ENCODE measurements around the gene MBNL1.
"Not testable (repeated sequence)": the region's sequence is repeated elsewhere in the genome, so short reads cannot be mapped to it uniquely, and the experiment has no call there.

The MBNL1 gene

DNA sequence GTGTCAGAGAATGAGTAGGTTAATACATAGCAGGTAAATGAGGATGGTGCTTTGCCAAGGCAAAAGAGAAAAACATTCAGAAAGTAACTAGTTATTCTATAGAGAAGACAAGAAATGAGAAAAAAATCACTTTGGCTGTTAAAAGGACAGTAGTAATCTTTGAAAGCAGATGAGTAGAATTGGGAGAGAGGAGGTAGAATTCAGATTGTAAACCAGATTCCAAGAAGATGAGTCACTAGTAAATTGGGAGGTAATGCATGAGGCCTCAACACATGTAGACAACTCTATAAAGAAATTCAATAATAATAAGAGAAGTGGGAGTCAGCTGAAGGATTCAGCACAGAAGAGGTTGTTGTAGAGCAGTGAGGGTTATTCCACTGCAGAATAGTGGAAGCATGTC, 81.4 kb downstream of the MBNL1 start:
- no peak for DNase-seq (ENCODE audit: low spot score)

DNA sequence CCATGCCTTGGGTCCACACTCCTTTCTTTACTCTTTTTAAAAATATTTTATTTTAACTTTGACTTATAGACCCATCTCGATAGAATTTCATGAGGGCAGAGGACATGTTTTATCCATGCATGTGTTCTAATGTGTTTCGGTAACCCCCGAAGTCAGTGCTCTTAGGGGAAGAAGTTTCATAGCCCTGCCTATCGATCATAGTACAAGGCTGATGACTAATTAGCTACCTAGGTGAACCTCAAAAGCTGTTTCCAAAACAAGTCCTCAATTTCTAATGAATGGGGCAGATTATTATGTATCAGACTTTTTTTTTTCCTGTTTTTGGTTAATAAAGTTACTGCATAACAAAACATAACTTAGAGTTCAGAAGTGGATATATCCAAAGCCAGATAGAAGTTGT, 82.0 kb downstream of the MBNL1 start:
- DNase-seq (ENCODE audit: low spot score): no peak

DNA sequence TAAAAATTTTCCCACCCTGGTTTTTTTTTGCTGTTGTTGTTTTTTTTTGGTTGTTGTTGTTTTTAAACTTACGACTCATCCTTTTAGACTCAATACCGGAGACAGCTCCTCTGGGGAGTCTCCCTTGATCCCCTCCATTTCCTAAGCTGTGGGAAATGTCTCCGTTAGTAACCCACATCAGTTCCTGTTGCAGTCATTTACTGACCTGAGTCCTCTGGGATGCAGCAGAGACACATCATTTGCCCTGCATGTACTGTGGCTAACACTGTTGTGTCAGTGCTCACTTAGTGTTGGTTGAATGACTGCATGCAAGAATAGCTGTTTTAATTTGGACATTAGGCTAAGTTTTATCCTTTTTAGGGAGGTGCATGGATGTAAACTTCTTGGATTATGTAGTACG, 83.8 kb downstream of the MBNL1 start:
- no peak for DNase-seq (ENCODE audit: low spot score)

DNA sequence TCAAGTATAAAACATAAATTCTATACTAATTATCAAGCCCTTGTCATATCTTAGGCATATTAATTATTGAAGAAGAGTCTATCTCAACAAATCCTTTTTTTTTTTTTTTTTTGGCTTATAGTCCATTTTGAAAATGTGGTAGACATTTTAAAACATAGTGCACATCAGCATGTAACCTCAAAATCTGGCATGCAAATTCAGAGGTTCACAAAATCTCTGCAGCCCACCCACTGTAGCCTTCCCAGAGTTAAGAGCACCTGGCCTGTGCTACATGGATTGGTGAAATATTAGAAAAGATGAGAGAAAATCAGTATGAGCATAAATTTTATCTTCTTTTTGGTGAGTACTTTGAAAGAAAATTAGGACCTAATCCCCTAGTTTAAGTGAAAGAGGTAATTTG, 84.8 kb downstream of the MBNL1 start:
- DNase-seq (ENCODE audit: low spot score): no peak

DNA sequence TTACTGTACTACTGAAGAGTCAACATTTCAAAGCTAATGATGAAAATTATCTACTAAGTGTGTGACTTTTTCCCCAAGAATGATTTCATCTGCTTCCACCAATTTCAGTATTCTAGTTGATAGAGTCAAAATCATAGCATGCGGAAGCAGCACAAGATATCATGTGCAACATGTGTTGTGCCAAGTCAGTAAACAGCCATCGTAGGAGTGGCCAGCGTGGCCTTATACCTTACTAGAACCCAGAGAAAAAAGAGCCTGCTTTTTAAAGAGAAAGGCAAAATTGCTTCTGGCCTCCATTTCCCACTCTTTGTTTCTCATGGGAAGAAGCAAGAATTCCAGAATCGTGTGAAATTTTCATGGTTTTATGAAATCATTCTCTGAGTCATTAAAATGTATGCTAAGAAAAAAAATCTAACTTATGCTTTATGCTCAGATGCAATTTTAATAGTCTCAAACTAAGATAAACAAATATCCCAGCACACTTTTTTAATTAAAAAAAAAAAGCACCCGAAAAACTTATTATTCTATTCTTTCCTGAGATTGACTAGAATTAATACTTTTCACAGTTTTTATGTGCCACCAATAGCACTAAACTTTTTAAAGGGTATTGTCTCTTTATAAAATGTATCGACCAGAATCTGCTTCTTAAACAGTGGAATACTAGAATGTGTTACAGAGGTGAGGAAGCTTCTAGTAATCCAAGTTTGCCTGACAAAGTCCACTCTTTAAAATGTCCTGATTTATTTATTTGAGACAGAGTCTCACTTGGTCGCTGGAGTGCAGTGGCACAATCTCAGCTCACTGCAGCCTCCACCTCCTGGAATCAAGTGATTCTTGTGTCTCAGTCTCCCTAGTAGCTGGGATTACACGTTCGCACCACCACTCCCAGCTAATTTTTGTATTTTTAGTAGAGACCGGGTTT, 87.3 kb downstream of the MBNL1 start:
- no peak for DNase-seq (ENCODE audit: low spot score)

DNA sequence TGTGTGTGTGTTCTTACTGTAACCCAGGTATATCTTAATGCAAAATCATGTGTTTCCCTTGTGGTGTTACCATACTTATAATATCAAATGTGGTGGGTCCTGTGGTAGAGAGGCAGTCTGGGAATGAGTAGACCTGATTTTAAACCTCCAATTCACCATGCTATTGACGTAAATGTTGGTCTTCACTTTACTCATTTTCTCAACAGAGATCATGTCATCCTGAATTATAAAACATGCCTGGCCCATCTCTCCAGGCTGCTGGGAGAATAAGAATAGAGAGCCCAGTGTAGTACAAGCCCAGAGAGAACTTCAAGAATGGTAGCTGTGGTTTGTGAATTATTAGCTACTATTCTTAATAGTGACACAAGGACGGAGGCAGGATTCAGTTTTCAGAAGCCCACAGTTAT, 88.1 kb downstream of the MBNL1 start:
- DNase-seq (ENCODE audit: low spot score): no peak

DNA sequence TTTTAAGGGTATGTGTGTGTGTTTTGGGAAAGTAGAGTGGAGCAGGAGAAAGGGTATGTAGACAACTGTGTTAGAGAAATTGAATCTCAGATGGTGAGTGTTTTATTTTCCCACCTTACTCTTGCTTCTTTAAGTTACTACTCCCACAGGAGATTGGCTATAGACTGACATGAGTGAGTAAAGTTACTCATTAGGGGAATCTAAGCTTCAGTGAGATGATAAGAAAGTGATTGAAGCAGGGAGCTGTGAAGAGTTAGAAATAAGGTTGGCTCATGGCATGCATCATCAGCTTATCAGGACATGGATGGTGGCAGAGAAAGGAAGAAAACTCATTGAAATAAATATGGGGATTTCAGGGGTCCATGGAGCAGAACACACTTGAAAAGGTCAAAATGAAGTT, 88.9 kb downstream of the MBNL1 start:
- DNase-seq (ENCODE audit: low spot score): no peak

DNA sequence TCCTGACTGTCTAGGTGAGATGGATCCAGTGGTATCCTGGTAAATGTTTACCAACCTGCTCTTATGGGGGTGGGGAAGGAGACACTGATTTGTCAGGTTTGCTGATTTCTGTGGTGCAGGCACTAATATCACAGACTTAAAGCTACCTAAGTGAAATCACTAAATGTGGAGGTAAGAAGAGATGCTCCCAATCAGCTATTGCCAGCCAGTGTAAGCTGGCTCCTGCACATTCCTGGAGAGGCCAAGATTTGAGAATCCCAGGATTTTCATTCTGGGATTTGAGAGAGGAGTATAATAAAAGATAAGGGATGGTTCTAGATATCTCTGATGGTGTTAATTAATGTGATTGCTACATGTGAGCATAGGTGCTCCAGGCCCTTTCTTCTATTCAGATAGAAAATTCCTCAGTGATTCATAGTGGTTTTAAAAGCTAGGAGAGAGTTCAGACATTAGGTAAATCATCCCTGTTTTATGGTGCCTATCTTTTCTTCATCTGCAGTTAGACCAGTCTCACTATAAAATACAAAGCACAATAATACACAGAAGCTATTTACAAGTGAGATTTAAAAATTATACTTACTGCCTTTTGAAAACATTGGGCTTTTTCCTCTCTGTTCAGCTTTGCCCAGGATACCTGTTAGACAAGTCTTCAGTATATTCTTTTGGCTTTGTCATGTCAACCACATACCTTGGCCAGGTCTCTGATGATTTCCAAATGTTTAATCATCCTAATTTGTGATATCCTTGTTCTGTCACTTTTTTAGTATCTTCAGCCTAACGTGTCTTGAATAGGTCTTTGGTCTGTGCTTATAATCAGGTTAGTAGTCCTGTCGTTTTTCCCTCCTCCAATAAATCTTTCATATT, 90.9 kb downstream of the MBNL1 start:
- no peak for DNase-seq (ENCODE audit: low spot score)

DNA sequence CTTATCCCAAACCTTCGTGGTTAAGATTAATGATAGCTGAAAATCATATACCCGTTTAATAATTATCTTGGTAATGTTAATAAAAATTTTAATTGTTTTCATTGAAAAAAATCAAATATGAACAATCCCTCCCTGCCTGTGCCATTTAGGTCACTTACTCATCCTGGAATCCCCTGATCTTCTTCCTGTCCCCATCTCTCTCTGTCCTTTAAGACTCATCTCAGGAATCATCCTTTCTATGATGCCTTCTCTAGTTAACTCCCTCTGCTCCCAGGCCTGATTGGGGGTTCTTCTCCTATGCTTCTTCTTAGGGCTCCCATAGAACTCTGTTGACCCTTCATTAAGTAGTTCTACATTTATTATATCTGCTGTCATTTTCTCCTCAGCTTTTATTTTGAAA, 91.6 kb downstream of the MBNL1 start:
- no peak for DNase-seq (ENCODE audit: low spot score)

DNA sequence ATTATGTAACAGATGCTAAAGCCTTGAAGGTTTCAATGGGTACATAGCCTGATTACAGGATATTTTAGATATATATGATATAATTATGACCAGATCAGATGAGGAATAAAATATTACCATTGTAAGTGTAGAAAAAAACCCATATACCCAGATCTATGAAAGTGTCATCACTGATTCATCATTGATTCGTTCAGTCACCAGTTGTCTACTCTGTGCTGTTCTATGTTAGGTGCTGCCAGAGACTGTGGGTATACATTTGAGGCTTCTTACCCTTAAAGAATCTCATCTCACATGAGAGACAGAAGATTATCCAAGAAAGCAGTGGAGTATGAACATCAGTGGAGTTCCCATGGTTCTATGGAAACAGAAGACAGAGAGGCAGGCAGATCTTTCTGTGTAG, 92.2 kb downstream of the MBNL1 start:
- DNase-seq (ENCODE audit: low spot score): no peak

DNA sequence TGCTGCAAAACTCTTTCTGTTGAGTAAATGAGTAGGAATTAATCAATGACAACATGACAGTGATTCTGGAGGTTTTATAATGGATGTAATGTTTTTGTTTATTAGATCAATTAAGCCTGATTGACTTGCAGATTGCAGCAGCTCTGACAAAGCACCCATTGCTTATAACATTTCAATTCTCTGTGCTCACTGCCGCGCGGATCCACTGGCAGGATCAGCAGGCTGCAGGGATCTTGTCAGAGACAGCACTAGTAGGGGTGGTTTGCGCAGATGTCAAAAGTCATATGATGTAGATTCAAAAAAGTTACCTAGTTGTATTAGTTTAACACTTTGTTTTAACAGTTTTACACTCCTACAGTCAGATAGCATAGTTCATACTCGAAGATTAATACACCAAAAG, 93.4 kb downstream of the MBNL1 start:
- DNase-seq (ENCODE audit: low spot score): no peak

DNA sequence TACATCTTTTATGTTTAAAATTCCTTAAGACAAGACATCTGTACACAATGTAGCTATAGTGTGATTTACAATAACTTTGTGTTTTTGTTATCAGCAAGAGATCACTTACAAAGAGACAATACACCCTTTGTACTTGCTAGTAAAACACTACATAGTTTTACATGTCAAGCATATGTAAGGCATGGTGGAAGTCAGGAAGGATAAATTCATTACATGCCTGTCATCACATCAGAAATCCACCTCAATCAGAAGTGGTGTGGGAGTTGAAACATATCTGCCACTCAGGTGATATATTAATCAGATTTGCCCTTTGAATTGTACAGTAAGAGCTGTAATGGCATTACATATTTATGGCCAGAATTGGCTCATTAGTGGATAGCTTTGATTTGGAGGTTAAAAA, 95.5 kb downstream of the MBNL1 start:
- DNase-seq (ENCODE audit: low spot score): no peak

DNA sequence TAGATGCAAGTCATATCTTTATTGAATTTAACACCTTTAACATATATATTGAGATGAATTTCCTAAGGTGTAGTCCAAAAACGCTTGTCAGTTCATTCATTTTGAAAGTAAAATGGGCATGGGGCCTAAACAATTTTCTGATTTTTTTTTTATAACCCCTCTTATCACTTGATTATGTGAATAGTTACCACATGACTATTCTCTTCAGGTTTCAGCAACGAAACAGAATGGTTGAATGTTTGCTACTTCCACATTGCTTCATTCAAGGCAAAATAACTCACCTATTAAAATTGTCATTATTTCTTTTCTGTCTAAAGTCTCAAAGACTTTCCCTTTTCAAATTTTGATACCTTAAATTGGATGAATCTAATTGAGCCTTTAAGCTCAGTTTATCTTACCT, 96.4 kb downstream of the MBNL1 start:
- DNase-seq (ENCODE audit: low spot score): no peak

DNA sequence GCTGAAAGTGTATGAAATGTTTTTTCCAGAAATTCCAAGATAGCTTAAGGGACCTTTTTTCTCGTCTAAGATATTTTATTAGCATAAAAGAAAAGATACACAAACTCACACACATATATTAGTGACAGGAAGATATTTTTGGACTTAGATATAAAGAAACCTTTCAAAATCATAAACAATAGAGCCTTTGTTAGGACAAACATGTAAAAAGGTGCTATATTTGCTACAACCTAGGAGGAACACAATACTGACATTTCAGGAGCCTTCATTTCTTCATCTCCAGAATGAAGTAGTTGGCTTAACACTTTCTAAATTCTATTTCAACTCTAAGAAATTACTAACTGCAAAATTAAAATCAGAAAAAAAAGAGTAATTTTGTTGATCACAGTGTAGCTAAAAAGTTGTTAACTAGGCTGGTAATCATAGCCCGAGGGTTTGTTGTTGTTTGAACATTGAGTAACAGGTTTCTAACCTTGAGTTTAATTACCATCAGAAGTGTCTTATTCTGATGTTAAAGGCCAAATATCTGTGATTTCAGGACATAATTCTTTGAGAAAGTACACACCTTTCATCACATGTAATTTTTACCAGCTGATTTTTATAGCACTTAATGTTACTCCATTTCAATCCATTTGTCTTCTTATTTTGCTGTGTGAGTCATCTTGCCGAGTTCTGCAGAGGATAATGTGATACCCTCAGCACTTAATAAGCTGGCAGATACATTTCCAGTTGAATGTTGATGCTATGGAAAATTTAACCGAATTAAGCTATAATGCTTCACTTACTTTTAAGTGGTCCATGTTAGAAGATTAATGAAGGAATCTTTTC, 97.3 kb downstream of the MBNL1 start:
- no peak for DNase-seq (ENCODE audit: low spot score)

DNA sequence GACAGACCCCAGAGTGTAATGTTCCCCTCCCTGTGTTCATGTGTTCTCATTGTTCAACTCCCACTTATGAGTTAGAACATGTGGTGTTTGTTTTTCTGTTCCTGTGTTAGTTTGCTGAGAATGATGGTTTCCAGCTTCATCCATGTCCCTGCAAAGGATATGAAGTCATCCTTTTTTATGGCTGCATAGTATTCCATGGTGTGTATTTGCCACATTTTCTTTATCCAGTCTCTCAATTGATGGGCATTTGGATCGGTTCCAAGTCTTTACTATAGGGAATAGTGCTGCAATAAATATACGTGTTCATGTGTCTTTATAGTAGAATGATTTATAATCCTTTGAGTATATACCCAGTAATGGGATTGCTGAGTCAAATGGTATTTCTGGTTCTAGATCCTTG, 98.5 kb downstream of the MBNL1 start:
- DNase-seq (ENCODE audit: low spot score): not testable (repeated sequence)

DNA sequence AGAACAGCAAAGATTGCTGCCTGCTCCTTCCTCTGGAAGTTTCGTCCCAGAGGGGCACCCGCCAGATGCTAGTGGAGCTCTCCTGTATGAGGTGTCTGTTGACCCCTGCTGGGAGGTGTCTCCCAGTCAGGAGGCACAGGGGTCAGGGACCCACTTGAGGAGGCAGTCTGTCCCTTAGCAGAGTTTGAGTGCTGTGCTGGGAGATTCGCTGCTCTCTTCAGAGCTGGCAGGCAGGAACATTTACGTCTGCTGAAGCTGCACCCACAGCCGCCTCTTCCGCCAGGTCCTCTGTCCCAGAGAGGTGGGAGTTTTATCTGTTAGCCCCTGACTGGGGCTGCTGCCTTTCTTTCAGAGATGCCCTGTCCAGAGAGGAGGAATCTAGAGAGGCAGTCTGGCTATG, 103.9 kb downstream of the MBNL1 start:
- DNase-seq (ENCODE audit: low spot score): not testable (repeated sequence)

DNA sequence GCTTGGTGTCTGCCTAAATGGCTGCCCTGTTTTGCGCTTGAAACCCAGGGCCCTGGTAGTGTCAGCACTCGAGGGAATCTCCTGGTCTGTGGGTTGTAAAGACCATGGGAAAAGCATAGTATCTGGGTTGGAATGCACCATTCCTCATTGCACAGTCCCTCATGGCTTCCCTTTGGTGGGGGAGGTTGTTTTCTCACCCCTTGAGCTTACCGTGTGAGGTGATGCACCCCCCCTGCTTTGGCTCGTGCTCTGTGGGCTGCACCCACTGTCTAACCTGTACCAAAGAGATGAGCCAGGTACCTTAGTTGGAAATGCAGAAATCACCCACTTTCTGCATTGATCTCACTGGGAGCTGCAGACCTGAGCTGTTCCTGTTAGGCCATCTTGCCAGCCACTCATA, 104.7 kb downstream of the MBNL1 start:
- DNase-seq (ENCODE audit: low spot score): no peak

DNA sequence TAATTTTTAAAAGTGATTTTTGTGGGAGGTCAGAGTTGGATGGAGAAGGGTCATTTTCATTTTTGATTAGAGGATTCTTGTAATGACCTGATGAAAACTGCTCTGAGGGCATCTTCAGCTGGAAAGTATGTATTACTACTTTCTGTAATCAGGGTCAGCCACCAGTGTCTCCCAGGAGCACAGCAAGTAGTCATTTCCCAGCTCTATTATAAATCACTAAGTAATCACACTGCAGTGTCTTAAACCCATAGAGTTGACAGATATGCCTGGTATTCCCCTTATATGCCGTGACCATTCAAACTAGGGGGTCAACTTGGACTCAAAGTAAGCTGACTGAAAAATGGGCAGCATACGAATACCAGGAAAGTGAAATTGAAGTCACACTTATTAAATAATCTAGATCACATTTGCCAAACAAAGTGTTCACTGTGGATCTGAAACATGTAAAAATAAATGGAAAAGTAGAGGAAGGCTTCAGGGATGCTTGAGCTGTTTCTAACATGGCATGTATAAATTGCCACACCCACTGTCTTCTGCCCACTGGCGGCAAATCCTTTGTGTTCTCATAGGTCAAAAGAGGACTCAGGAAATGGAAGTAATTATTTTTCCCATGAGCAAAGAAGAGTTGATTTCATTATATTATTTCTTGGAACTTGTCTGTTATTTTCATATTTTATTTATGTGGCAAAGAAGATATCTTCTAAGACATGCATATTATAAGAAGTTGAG, 105.7 kb downstream of the MBNL1 start:
- no peak for DNase-seq (ENCODE audit: low spot score)

DNA sequence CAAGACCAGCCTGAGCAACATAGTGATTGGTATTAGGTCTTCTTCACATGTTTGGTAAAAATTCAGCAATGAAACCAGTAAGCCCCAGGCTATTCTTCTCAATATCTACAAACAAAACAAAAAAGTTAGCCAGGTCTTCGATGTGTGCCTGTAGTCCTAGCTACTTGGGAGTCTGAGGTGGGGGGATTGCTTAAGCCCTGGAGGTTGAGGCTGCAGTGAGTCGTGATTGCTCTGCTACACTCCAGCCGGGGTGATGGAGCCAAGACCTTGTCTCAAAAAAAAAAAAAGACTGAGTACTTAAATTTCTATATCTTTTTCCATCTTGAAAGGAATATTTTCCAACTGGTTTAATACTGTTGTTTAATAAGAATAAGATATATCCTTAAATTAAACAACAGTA, 106.8 kb downstream of the MBNL1 start:
- DNase-seq (ENCODE audit: low spot score): no peak

DNA sequence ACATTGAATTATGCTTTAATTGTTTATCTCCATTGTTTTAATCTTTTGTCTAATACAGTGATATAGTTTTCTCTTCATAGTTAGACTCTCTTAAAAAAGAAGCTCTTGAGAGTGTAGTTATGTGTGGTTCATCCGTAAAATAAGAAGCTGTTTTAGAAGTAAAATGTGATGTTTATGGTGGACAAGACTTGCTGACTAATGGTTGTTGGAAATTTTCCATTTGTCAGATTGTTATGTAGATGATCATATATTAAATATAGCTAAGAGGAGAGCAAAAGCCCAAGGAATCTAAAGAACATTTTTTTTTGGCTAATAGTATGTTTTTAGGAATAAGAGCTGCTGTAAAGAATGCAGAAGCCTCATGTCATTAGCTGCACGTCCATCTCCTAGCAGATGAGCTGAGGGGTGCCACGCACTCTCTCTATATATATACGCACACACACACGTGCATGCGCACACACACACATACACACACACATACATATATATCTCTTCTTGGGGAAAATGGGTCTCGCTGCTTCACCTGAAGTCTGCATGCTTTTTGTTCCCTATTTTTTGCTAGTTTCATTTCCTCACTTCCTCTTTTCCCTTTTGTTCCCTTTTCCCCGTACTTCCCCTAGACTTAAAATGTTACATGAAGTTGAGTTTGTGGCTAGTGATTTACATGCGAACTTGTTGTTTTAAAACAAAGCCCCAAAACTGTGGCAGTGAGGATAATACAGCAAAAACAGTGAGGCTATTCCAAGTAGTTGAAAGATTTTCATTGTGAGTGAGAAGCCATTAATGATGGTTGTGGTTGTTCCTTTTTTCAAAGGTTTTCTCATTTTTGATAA, 107.8 kb downstream of the MBNL1 start:
- DNase-seq (ENCODE audit: low spot score): no peak

DNA sequence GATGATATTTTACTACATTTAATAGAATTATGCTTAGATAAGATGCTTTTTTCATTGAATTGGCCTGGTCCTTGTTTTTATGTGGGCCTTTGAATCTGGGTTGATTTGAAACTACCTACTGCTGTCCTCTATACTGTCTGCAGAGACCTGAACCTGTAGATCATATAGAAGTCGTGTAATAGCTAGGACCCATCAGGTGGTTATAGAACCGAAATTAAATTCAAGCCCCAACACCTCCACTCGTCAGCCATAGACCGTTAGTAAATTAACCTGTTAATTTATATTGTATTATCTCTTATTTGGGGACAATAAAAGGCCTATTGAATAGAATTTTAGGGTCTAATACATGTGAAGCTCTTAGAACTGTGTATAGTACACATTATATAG, 108.4 kb downstream of the MBNL1 start:
- no peak for DNase-seq (ENCODE audit: low spot score)
